Loucy (cell line): ENCODE data around the gene SDK1.

Experiments used
- CTCF ChIP-seq: fragments of 200-600 bp; sonication (generic); conservative IDR thresholded peaks from 2 replicates; pipeline ENCODE4 v1.5.1; 2014; ENCODE audit warnings: mild to moderate bottlenecking, antibody characterized with exemption, low read length
- EZH2phosphoT487 ChIP-seq: fragments of 200-600 bp; IDR thresholded peaks from 2 replicates; pipeline ENCODE4 v1.6.1; 2018; ENCODE audit warnings: antibody characterized with exemption, mild to moderate bottlenecking, moderate library complexity, borderline replicate concordance

- no peak for TF ChIP-seq CTCF
- no peak for TF ChIP-seq EZH2phosphoT487
These were observed 971.1 kb downstream of the SDK1 start for GRCh38 chr7:4272141-4272540.
